ENCODE measurements around the gene CXXC5. TPM values are rescaled to one million over a fixed set of nuclear protein-coding genes. Genes with fewer than 3 reads are reported as not detected.

Gene CXXC5
- total RNA-seq, 1 experiment from 2014 or later, result 97.2 TPM

- TF ChIP-seq PRDM15 (CRISPR knock-in tag; IDR thresholded peaks at IDR 0.05) (no peak), MYBL2 (CRISPR knock-in tag; IDR thresholded peaks at IDR 0.05) (no peak), USF2 (CRISPR knock-in tag; IDR thresholded peaks at IDR 0.05) (no peak)
Measured at GRCh38 chr5:139699351-139699750, 51.2 kb downstream of the CXXC5 start (continued).

GRCh38 chr5:139700711-139701055, 52.5 kb downstream of the CXXC5 start:
- ATAC-seq (no peak), DNase-seq (ENCODE audit: low spot score) (no peak)
- no peaks in the 10 kb centered on the region for H3K9me3 Mint-ChIP-seq
- peaks cover 54% of the 10 kb centered on the region for H3K4me1 Mint-ChIP-seq
- peaks cover 22% of the 10 kb centered on the region for H3K27me3 Mint-ChIP-seq (ENCODE audit: low read depth)
- POLR2A ChIA-PET, result interaction anchor here (0.8 to 6.8 kb wide), 5 partner anchors 9 to 52 kb away, joined by 4 to 89 read pairs (median 5); partner anchors contain the start of gene CXXC5
- H3K36me3 Mint-ChIP-seq, result no peaks in the 10 kb centered on the region
- CTCF ChIA-PET, result interaction anchor here (0.9 to 5.8 kb wide), 17 partner anchors 10 to 136 kb away, joined by 3 to 86 read pairs (median 7); partner anchors contain the start of gene CXXC5
- H3K27ac Mint-ChIP-seq, result peak overlapping the region; percentile 94
- H3K4me3 Mint-ChIP-seq, result no peak overlapping the region
- TF ChIP-seq E2F4 (CRISPR knock-in tag; IDR thresholded peaks at IDR 0.05; ENCODE audit: borderline replicate concordance, low read depth), result no peak
- TF ChIP-seq FOXP4 (CRISPR knock-in tag; IDR thresholded peaks at IDR 0.05), result no peak
- TF ChIP-seq AR (CRISPR knock-in tag; IDR thresholded peaks at IDR 0.05), result no peak
- no peak for TF ChIP-seq NFYB (CRISPR knock-in tag; conservative IDR thresholded peaks at IDR 0.05; ENCODE audit: low read depth)
- no peak for TF ChIP-seq MAX (CRISPR knock-in tag; IDR thresholded peaks at IDR 0.05)
- TF ChIP-seq MXD4 (CRISPR knock-in tag; IDR thresholded peaks at IDR 0.05; ENCODE audit: borderline replicate concordance), result no peak
- no peak for TF ChIP-seq ATF3 (CRISPR knock-in tag; conservative IDR thresholded peaks at IDR 0.05)
- no peak for TF ChIP-seq USF1 (CRISPR knock-in tag; IDR thresholded peaks at IDR 0.05)
- no peak for TF ChIP-seq TEAD1 (CRISPR knock-in tag; IDR thresholded peaks at IDR 0.05)
- TF ChIP-seq ELF4 (CRISPR knock-in tag; IDR thresholded peaks at IDR 0.05; ENCODE audit: low read depth), result no peak
- no peak for TF ChIP-seq ZNF219 (CRISPR knock-in tag; IDR thresholded peaks at IDR 0.05; ENCODE audit: borderline replicate concordance)
- no peak for TF ChIP-seq ARID4B (CRISPR knock-in tag; IDR thresholded peaks at IDR 0.05; ENCODE audit: borderline replicate concordance)
- no peak for TF ChIP-seq FOXP1 (CRISPR knock-in tag; IDR thresholded peaks at IDR 0.05; ENCODE audit: borderline replicate concordance)
- TF ChIP-seq ATF2 (CRISPR knock-in tag; IDR thresholded peaks at IDR 0.05; ENCODE audit: borderline replicate concordance, low read depth), result no peak
